DOHH2 (cell line): ENCODE results near the gene SPTBN4.
A peak's percentile ranks its signal among the peaks of the same experiment; 100 is the strongest.

Experiments used
- H3F3A ChIP-seq: fragments of 200-600 bp; sonication (generic), shearing (Covaris generic); 2 replicates; pipeline ENCODE4 v1.6.0; 2016; ENCODE audit warnings: antibody characterized with exemption, mild to moderate bottlenecking; ENCODE audit not compliant: control insufficient read depth, insufficient read depth
- H3K27ac ChIP-seq: fragments of 200-600 bp; sonication (generic); 2 replicates; pipeline ENCODE4 v1.5.1; 2014; ENCODE audit warnings: low read depth, mild to moderate bottlenecking, low read length, moderate library complexity
- H3K27me3 ChIP-seq: fragments of 200-600 bp; sonication (generic); 2 replicates; pipeline ENCODE4 v1.6.1; 2014; ENCODE audit warnings: mild to moderate bottlenecking, low read length, mixed read lengths; ENCODE audit not compliant: control insufficient read depth
- H3K36me3 ChIP-seq: fragments of 200-600 bp; sonication (generic); 2 replicates; pipeline ENCODE4 v1.6.1; 2014; ENCODE audit warnings: mild to moderate bottlenecking, low read length, moderate library complexity, mixed read lengths; ENCODE audit not compliant: control insufficient read depth
- H3K4me1 ChIP-seq: fragments of 200-600 bp; sonication (generic); 2 replicates; pipeline ENCODE4 v1.6.1; 2014; ENCODE audit warnings: mild to moderate bottlenecking, low read length, mixed read lengths; ENCODE audit not compliant: control insufficient read depth
- H3K4me2 ChIP-seq: fragments of 200-600 bp; sonication (generic); 2 replicates; pipeline ENCODE4 v1.6.0; 2014; ENCODE audit warnings: mild to moderate bottlenecking, low read length, moderate library complexity
- H3K4me3 ChIP-seq: fragments of 200-600 bp; sonication (generic); 2 replicates; pipeline ENCODE4 v1.5.1; 2014; ENCODE audit warnings: mild to moderate bottlenecking, low read length, mixed read lengths
- H3K79me2 ChIP-seq: fragments of 200-600 bp; sonication (generic); 2 replicates; pipeline ENCODE4 v1.6.1; 2014; ENCODE audit warnings: mild to moderate bottlenecking, low read length, mixed read lengths; ENCODE audit not compliant: control insufficient read depth
- H3K9me2 ChIP-seq: fragments of 200-600 bp; sonication (generic); replicated peaks from 2 replicates; pipeline ENCODE4 v1.6.1; 2014; ENCODE audit warnings: mild to moderate bottlenecking, low read length, mixed read lengths; ENCODE audit not compliant: control insufficient read depth
- H3K9me3 ChIP-seq: fragments of 200-600 bp; sonication (generic); 2 replicates; pipeline ENCODE4 v1.6.1; 2014; ENCODE audit warnings: antibody characterized with exemption, low read length, mixed read lengths; ENCODE audit not compliant: control insufficient read depth, insufficient read depth
- H4K20me1 ChIP-seq: fragments of 200-600 bp; sonication (generic); 2 replicates; pipeline ENCODE4 v1.6.0; 2014; ENCODE audit warnings: low read depth, mild to moderate bottlenecking, antibody characterized with exemption, low read length, moderate library complexity; ENCODE audit not compliant: control insufficient read depth, insufficient read depth
- CTCF ChIP-seq: fragments of 200-600 bp; sonication (generic); IDR thresholded peaks from one replicate; pipeline ENCODE4 v1.5.1; 2014; ENCODE audit warnings: antibody characterized with exemption, mild to moderate bottlenecking, low read depth, low read length; ENCODE audit not compliant: poor library complexity, severe bottlenecking
- EZH2phosphoT487 ChIP-seq: fragments of 200-600 bp; sonication (generic); IDR thresholded peaks from 2 replicates; pipeline ENCODE4 v1.6.1; 2017; ENCODE audit warnings: borderline replicate concordance, mild to moderate bottlenecking, antibody characterized with exemption, low read length, moderate library complexity, mixed read lengths

SPTBN4 gene

GRCh38 chr19:40571831-40572495 is 105.2 kb downstream of the SPTBN4 start:
- Histone ChIP-seq H3F3A (no peaks in the 10 kb centered on the region), H3K79me2 (peaks cover 1% of the 10 kb centered on the region), H3K9me3 (no peaks in the 10 kb centered on the region), H3K4me2 (no peak overlapping the region), H3K4me3 (no peak overlapping the region), H3K27me3 (peaks cover 28% of the 10 kb centered on the region), H3K27ac (no peak overlapping the region), H3K9me2 (no peaks in the 10 kb centered on the region), H4K20me1 (no peaks in the 10 kb centered on the region), H3K36me3 (no peaks in the 10 kb centered on the region), H3K4me1 (peaks cover 19% of the 10 kb centered on the region)
- no peak for TF ChIP-seq EZH2phosphoT487
- no peak for TF ChIP-seq CTCF

- Histone ChIP-seq H3K4me2 (no peak overlapping the region), H4K20me1 (no peaks in the 10 kb centered on the region), H3K36me3 (peaks cover 18% of the 10 kb centered on the region), H3K27ac (no peak overlapping the region), H3K4me3 (no peak overlapping the region), H3K4me1 (peaks cover 31% of the 10 kb centered on the region), H3K9me2 (no peaks in the 10 kb centered on the region), H3K27me3 (no peaks in the 10 kb centered on the region), H3F3A (no peaks in the 10 kb centered on the region), H3K79me2 (peaks cover 9% of the 10 kb centered on the region), H3K9me3 (no peaks in the 10 kb centered on the region)
- no peak for TF ChIP-seq EZH2phosphoT487
- no peak for TF ChIP-seq CTCF
Measured at GRCh38 chr19:40575326-40575725, 108.5 kb downstream of the SPTBN4 start.

GRCh38 chr19:40576151-40576584 is 109.4 kb downstream of the SPTBN4 start:
- Histone ChIP-seq H3K27ac (no peak overlapping the region), H3K27me3 (no peaks in the 10 kb centered on the region), H3K9me3 (no peaks in the 10 kb centered on the region), H3F3A (no peaks in the 10 kb centered on the region), H3K9me2 (no peaks in the 10 kb centered on the region), H3K4me1 (peaks cover 27% of the 10 kb centered on the region), H4K20me1 (no peaks in the 10 kb centered on the region), H3K4me3 (peak overlapping the region; percentile 99), H3K79me2 (peaks cover 9% of the 10 kb centered on the region), H3K4me2 (peak overlapping the region; percentile 96), H3K36me3 (peaks cover 23% of the 10 kb centered on the region)
- TF ChIP-seq EZH2phosphoT487 (no peak), CTCF (no peak)
